ENCODE data around the gene GSTM5. TPM values are rescaled to one million over a fixed set of nuclear protein-coding genes. Genes with fewer than 3 reads are reported as not detected.
"Not testable (repeated sequence)": the region's sequence is repeated elsewhere in the genome, so short reads cannot be mapped to it uniquely, and the experiment has no call there.

Gene GSTM5
- total RNA-seq, 1 experiment from 2014 or later = 0.11 TPM

- Mint-ChIP-seq H3K27ac (no peak overlapping the region), H3K9me3 (no peaks in the 10 kb centered on the region), H3K36me3 (no peaks in the 10 kb centered on the region), H3K4me3 (no peak overlapping the region), H3K27me3 (ENCODE audit: low read depth) (no peaks in the 10 kb centered on the region), H3K4me1 (no peaks in the 10 kb centered on the region)
- CTCF ChIA-PET = no interaction called here
- POLR2A ChIA-PET = no interaction called here
- no peak for ATAC-seq
- TF ChIP-seq ZNF512 (CRISPR knock-in tag; IDR thresholded peaks at IDR 0.05; ENCODE audit: borderline replicate concordance) = no peak
- no peak for TF ChIP-seq NR1H2 (CRISPR knock-in tag; IDR thresholded peaks at IDR 0.05)
- TF ChIP-seq EMX1 (CRISPR knock-in tag; IDR thresholded peaks at IDR 0.05) = no peak
- TF ChIP-seq NR2C2 (CRISPR knock-in tag; IDR thresholded peaks at IDR 0.05) = no peak
- no peak for TF ChIP-seq FOXJ3 (CRISPR knock-in tag; IDR thresholded peaks at IDR 0.05; ENCODE audit: borderline replicate concordance)
- no peak for TF ChIP-seq CTCF (IDR thresholded peaks at IDR 0.05)
- TF ChIP-seq ZNF263 (CRISPR knock-in tag; IDR thresholded peaks at IDR 0.05; ENCODE audit: low read depth) = no peak
- TF ChIP-seq PREB (CRISPR knock-in tag; IDR thresholded peaks at IDR 0.05; ENCODE audit: borderline replicate concordance) = no peak
- no peak for TF ChIP-seq GTF2I (CRISPR knock-in tag; conservative IDR thresholded peaks at IDR 0.05)
- TF ChIP-seq ESRRA (CRISPR knock-in tag; IDR thresholded peaks at IDR 0.05; ENCODE audit: borderline replicate concordance) = no peak
- no peak for TF ChIP-seq ZSCAN18 (CRISPR knock-in tag; IDR thresholded peaks at IDR 0.05)
- no peak for TF ChIP-seq AR (CRISPR knock-in tag; IDR thresholded peaks at IDR 0.05)
- no peak for TF ChIP-seq PRDM15 (CRISPR knock-in tag; IDR thresholded peaks at IDR 0.05)
- TF ChIP-seq IRF2 (CRISPR knock-in tag; IDR thresholded peaks at IDR 0.05; ENCODE audit: borderline replicate concordance, low read depth) = no peak
- no peak for TF ChIP-seq ETV6 (CRISPR knock-in tag; IDR thresholded peaks at IDR 0.05)
- no peak for TF ChIP-seq TEAD1 (CRISPR knock-in tag; IDR thresholded peaks at IDR 0.05)
- DNase-seq (ENCODE audit: low spot score) = no peak
These were observed 34.6 kb upstream of the GSTM5 start for GRCh38 chr1:109677459-109677858.

GRCh38 chr1:109678637-109679036 lies 33.4 kb upstream of the GSTM5 start:
- POLR2A ChIA-PET; H3K27me3 Mint-ChIP-seq (ENCODE audit: low read depth); H3K36me3 Mint-ChIP-seq; ATAC-seq; H3K27ac Mint-ChIP-seq; CTCF ChIA-PET; H3K4me1 Mint-ChIP-seq; H3K4me3 Mint-ChIP-seq; H3K9me3 Mint-ChIP-seq; DNase-seq (ENCODE audit: low spot score): not testable (repeated sequence)

- H3K9me3 Mint-ChIP-seq; H3K4me1 Mint-ChIP-seq; CTCF ChIA-PET; ATAC-seq; H3K36me3 Mint-ChIP-seq; H3K4me3 Mint-ChIP-seq; H3K27me3 Mint-ChIP-seq (ENCODE audit: low read depth); H3K27ac Mint-ChIP-seq; DNase-seq (ENCODE audit: low spot score); POLR2A ChIA-PET: not testable (repeated sequence)
These were observed 27.3 kb upstream of the GSTM5 start for GRCh38 chr1:109684777-109685176.

GRCh38 chr1:109685399-109685798 lies 26.7 kb upstream of the GSTM5 start:
- H3K36me3 Mint-ChIP-seq; ATAC-seq; H3K4me3 Mint-ChIP-seq; POLR2A ChIA-PET; H3K27me3 Mint-ChIP-seq (ENCODE audit: low read depth); H3K27ac Mint-ChIP-seq; DNase-seq (ENCODE audit: low spot score); CTCF ChIA-PET; H3K4me1 Mint-ChIP-seq; H3K9me3 Mint-ChIP-seq: not testable (repeated sequence)

Data from WTC11 (cell line).